GM18526 (cell line): ENCODE measurements around the gene EPDR1.

Experiments used
- POLR2A ChIP-seq: IDR thresholded peaks from 3 replicates; pipeline ENCODE4 v1.6.1; 2011; ENCODE audit not compliant: insufficient read length; ENCODE audit errors: extremely low read depth

The EPDR1 gene

GRCh38 chr7:37947138-37947940 is 26.9 kb downstream of the EPDR1 start:
- no peak for TF ChIP-seq POLR2A

- no peak for TF ChIP-seq POLR2A
Observed at GRCh38 chr7:37947941-37948210, 27.4 kb downstream of the EPDR1 start.

- TF ChIP-seq POLR2A: no peak
Observed at GRCh38 chr7:37952240-37952639, 31.8 kb downstream of the EPDR1 start.

GRCh38 chr7:37956791-37957190 is 36.4 kb downstream of the EPDR1 start:
- no peak for TF ChIP-seq POLR2A

GRCh38 chr7:37957221-37957970 is 37.0 kb downstream of the EPDR1 start:
- no peak for TF ChIP-seq POLR2A

- TF ChIP-seq POLR2A: no peak
Observed at GRCh38 chr7:37960483-37960882, 40.0 kb downstream of the EPDR1 start.

GRCh38 chr7:37961251-37961650 is 40.8 kb downstream of the EPDR1 start:
- no peak for TF ChIP-seq POLR2A

GRCh38 chr7:37964196-37964595 is 43.8 kb downstream of the EPDR1 start:
- TF ChIP-seq POLR2A: no peak

GRCh38 chr7:37970211-37970610 is 49.8 kb downstream of the EPDR1 start:
- no peak for TF ChIP-seq POLR2A

- no peak for TF ChIP-seq POLR2A
Observed at GRCh38 chr7:37971491-37971890, 51.1 kb downstream of the EPDR1 start.

- TF ChIP-seq POLR2A: no peak
Observed at GRCh38 chr7:37973915-37974314, 53.5 kb downstream of the EPDR1 start.

GRCh38 chr7:37974711-37975110 is 54.3 kb downstream of the EPDR1 start:
- TF ChIP-seq POLR2A: no peak

GRCh38 chr7:37977243-37977642 is 56.8 kb downstream of the EPDR1 start:
- TF ChIP-seq POLR2A: no peak

- TF ChIP-seq POLR2A: no peak
Observed at GRCh38 chr7:37981664-37982063, 61.2 kb downstream of the EPDR1 start.

- TF ChIP-seq POLR2A: no peak
Observed at GRCh38 chr7:37982423-37982822, 62.0 kb downstream of the EPDR1 start.

- TF ChIP-seq POLR2A: no peak
Observed at GRCh38 chr7:37984750-37985390, 64.4 kb downstream of the EPDR1 start.
